Gastroesophageal sphincter (tissue), 4 donors: Measurements from ENCODE around the gene GOLGA8Q. TPM values are rescaled to one million over a fixed set of nuclear protein-coding genes. Genes with fewer than 3 reads are reported as not detected.
"Not testable (repeated sequence)": the region's sequence is repeated elsewhere in the genome, so short reads cannot be mapped to it uniquely, and the experiment has no call there.

ENCODE experiments used
- ATAC-seq: fragments of 150-250 bp; one replicate; pipeline ENCODE4 v1.9.1; 2016; ENCODE audit warnings: mild to moderate bottlenecking, moderate library complexity
- H3K27ac ChIP-seq, 4 donors: fragments of 200-600 bp; sonication (generic) in 3 of 4; 1 replicate in 3 of 4; 2 replicates in 1 of 4; pipeline ENCODE4 v1.5.1; 2016 to 2019
- H3K27me3 ChIP-seq: fragments of 200-600 bp; sonication (generic); one replicate; pipeline ENCODE4 v1.5.1; 2019
- H3K36me3 ChIP-seq, 2 donors: fragments of 200-600 bp; sonication (generic); one replicate each; pipeline ENCODE4 v1.5.1; 2019; ENCODE audit warnings: control low read depth in 1 of 2
- H3K4me1 ChIP-seq, 3 donors: fragments of 200-600 bp; sonication (generic); 1 replicate in 2 of 3; 2 replicates in 1 of 3; pipeline ENCODE4 v1.5.1; 2016 to 2019; ENCODE audit warnings: control low read depth in 2 of 3
- H3K4me3 ChIP-seq, 2 donors: fragments of 200-600 bp; sonication (generic); one replicate each; pipeline ENCODE4 v1.5.1; 2019; ENCODE audit warnings: mild to moderate bottlenecking in 1 of 2, moderate library complexity in 1 of 2
- H3K9me3 ChIP-seq, 3 donors: fragments of 200-600 bp; sonication (generic); one replicate each; pipeline ENCODE4 v1.5.1; 2017 to 2019; ENCODE audit warnings: control low read depth in 2 of 3
- WGBS, 2 donors: methylation state at CpG; one replicate each; pipeline ENCODE4 v1.1.5; 2018; ENCODE audit warnings: low coverage in 1 of 2; 5-methylcytosine and 5-hydroxymethylcytosine counted together
- small RNA-seq, 4 donors: library from RNA; depleted of rRNA; stranded (forward); fragments of <200 nt; gene quantifications; one replicate each; pipeline ENCODE3, GENCODE V24; 2016
- total RNA-seq, 4 donors: library from RNA; depleted of rRNA; stranded (reverse); fragments of >200 nt; gene quantifications; one replicate each; pipeline ENCODE4 v1.1.0, GENCODE V29; 2016
- TF ChIP-seq, protein P1 (sequence below), 4 experiments: fragments of 200-600 bp in 2 of 4; fragments of 450-650 bp in 2 of 4; sonication (generic) in 1 of 4; IDR thresholded peaks; one replicate each; pipeline ENCODE4 v1.5.1; 2017 to 2019; ENCODE audit warnings: antibody characterized with exemption in 4 of 4, mild to moderate bottlenecking in 2 of 4, moderate library complexity in 2 of 4

The GOLGA8Q gene
- total RNA-seq, 4 donors from 2014 or later: 1.2 to 7.5 (median 1.5) TPM

DNA sequence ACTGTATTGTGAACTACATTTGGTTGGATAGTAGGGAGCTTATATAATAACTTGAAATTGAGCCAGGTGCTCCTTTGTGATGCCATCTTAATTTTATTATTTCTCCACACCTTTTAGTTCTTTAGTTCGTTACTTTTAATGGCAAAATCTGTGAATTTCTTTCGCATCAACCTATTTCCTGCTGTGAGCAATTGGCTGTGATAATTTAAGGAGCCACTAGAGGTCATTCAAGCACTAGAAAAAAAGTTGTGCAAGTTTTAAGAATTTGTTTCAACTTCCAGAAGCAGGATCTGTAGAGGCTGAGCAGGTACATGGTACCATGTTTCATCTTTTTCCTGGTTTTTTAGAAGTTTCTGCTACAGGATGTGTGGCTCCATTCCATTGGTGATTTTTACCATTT lies 47.1 kb downstream of the GOLGA8Q start:
- H3K4me3 ChIP-seq, H3K9me3 ChIP-seq, ATAC-seq, H3K4me1 ChIP-seq, H3K36me3 ChIP-seq, H3K27me3 ChIP-seq, H3K27ac ChIP-seq: not testable (repeated sequence)
- no CpG with 5 or more reads among the region's 2 CpGs for WGBS, 2 donors
- TF ChIP-seq, protein P1, sequence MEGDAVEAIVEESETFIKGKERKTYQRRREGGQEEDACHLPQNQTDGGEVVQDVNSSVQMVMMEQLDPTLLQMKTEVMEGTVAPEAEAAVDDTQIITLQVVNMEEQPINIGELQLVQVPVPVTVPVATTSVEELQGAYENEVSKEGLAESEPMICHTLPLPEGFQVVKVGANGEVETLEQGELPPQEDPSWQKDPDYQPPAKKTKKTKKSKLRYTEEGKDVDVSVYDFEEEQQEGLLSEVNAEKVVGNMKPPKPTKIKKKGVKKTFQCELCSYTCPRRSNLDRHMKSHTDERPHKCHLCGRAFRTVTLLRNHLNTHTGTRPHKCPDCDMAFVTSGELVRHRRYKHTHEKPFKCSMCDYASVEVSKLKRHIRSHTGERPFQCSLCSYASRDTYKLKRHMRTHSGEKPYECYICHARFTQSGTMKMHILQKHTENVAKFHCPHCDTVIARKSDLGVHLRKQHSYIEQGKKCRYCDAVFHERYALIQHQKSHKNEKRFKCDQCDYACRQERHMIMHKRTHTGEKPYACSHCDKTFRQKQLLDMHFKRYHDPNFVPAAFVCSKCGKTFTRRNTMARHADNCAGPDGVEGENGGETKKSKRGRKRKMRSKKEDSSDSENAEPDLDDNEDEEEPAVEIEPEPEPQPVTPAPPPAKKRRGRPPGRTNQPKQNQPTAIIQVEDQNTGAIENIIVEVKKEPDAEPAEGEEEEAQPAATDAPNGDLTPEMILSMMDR (IDR thresholded peaks at IDR 0.05): peak in 3 of 4 experiments; percentile 7 to 34 (median 34)

DNA sequence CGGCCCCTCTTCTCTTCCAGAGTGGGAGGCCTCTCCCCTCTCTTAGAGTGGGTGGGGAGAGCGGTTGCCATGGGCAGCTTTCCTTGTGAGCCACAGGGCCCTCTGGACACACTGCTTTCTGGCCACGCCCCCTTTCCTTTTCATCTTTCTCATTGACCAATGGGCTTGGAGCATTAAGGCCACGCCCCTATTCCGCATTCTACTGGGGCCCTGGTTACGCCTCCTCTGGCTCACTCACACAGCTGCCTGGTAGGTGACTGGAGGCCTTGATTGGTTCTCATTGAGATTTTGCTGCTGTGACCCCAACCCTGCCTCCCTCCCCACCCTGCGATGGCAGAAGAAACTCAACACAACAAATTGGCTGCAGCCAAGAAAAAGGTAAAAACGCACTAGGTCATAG lies 51.9 kb downstream of the GOLGA8Q start, which contains the start of gene GOLGA8H:
GOLGA8H (plus strand) TSS at position 233 of the 400 bp plus-strand sequence; CDS start at position 331, 98 bp downstream.
- not testable (repeated sequence) for H3K9me3 ChIP-seq, ATAC-seq, H3K27me3 ChIP-seq, H3K36me3 ChIP-seq, H3K4me1 ChIP-seq, H3K4me3 ChIP-seq, H3K27ac ChIP-seq
- 87 to 90% methylated on average over 2 to 5 of the region's 8 CpGs for WGBS, 2 donors

Small RNAs within 50 kb of the gene (small RNA-seq; reads per million reads assigned to genes)
- gene RF00096: 0 reads per million in 4 donors
- 0 reads per million in 4 donors for gene RN7SL796P

Other genes with a start within 250 kb of the GOLGA8Q start
- 1 to 10 TPM in 1 of 4 donors, under 1 TPM in 3; 0.15 to 1.4 (median 0.27) TPM for gene CHRFAM7A, start 158.5 kb upstream of the GOLGA8Q start, total RNA-seq
- gene GOLGA8R, start 137.8 kb upstream of the GOLGA8Q start, total RNA-seq: 1 to 10 TPM; 3.2 to 4.0 (median 3.2) TPM
- gene GOLGA8H, start 52.0 kb downstream of the GOLGA8Q start, total RNA-seq: under 1 TPM in 3 of 4 donors, not detected in 1; 0.27 to 0.59 (median 0.46) TPM